Inferior parietal cortex (tissue), 1 donor: ENCODE measurements around the gene CTSE.
"Not testable (repeated sequence)": the region's sequence is repeated elsewhere in the genome, so short reads cannot be mapped to it uniquely, and the experiment has no call there.

Experiments
- DNase-seq: peaks from one replicate; pipeline ENCODE4 v3.0.0-alpha.2; 2016; ENCODE audit errors: extremely low spot score

CTSE gene

GRCh38 chr1:206023695-206024094 lies at the start of gene CTSE:
CTSE (minus strand) TSS chr1:206023895; CDS start chr1:206023791, 104 bp downstream.
- no peak for DNase-seq

- DNase-seq = no peak
Measured at GRCh38 chr1:206070627-206071304, 47.1 kb upstream of the CTSE start.

- no peak for DNase-seq
Measured at GRCh38 chr1:206068314-206068713, 44.6 kb upstream of the CTSE start.

DNA sequence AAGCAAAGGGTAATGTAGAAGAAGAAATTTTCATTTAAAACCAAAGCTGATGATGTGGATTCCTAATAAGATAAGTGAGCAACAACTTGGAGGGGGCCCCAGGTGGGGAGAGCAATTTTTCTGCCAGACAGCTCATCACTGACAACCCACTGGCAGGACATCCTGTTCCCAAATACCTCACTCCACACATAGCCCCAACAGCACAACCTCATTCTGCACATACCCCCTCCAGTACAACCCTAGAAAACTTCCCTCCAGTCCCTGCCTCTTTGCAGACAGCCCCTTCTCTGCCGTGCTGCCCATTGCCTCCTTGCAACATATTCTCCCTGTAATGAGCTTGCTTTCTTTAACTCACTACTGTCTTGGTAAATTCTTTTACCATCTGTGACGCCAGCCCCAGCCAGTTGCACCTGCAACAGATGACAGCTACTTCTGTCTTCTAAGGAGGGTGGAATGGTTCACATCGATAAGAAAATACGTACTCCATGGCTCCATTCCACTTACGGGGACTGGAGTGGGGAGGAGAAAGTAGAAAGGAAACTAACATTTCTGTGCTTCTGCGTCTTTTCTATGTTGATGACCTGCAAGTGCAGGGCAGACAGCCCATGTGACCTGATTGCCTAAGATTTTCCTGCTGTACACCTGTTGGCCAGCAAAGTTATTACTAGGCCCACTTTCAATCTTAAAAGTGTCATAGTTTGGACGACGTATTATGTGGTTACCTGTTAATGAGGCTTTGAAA lies 44.0 kb upstream of the CTSE start:
- DNase-seq = no peak

DNA sequence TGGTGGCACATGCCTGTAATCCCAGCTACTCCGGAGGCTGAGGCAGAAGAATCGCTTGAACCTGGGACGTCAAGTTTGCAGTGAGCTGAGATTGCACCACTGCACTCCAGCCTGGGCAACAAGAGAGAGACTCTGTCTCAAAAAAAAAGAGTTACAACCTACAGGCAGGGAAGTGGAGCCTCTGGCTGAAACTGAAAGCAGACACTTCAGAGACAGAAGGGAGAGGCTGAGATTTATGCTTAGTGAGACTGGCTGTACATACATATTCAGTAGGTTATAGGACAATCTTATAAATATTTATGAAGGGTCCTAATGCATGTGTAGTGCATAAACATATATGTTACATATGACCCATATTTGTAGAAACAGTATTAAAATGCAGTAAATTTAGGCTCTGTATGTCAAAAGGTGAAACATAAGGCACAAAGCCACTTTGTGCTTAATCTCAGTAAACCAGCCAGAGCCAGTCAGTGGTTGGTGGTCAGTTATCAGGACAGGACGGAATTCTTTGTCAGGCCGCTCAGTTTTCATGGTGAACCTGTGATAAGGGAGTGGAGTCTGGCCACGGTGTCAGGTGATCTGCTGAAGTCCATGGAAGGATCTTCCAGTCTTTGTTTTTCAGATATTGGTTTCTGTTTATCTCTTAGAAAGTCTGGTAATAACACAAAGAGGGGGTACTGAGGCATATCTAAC lies 42.9 kb upstream of the CTSE start:
- no peak for DNase-seq

GRCh38 chr1:206065547-206066145 lies 42.0 kb upstream of the CTSE start:
- no peak for DNase-seq

DNA sequence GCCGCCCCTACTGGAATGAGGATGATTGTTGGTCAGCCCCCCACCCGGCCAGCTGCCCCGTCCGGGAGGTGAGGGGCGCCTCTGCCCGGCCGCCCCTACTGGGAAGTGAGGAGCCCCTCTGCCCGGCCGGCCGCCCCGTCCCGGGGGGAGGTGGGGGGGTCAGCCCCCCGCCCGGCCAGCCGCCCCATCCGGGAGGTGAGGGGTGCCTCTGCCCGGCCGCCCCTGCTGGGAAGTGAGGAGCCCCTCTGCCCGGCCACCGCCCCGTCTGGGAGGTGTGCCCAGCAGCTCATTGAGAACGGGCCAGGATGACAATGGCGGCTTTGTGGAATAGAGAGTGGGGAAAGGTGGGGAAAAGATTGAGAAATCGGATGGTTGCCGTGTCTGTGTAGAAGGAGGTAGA lies 40.8 kb upstream of the CTSE start:
- DNase-seq = not testable (repeated sequence)

DNA sequence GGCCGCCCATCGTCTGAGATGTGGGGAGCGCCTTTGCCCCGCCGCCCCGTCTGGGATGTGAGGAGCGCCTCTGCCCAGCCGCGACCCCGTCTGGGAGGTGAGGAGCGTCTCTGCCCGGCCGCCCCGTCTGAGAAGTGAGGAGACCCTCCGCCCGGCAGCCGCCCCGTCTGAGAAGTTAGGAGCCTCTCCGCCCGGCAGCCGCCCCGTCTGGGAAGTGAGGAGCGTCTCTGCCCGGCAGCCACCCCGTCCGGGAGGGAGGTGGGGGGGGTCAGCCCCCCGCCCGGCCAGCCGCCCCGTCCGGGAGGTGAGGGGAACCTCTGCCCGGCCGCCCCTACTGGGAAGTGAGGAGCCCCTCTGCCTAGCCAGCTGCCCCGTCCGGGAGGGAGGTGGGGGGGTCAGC lies 40.3 kb upstream of the CTSE start:
- DNase-seq = not testable (repeated sequence)

GRCh38 chr1:206062464-206062863 lies 38.8 kb upstream of the CTSE start:
- no peak for DNase-seq

GRCh38 chr1:206060844-206061243 lies 37.1 kb upstream of the CTSE start:
- DNase-seq = no peak

DNA sequence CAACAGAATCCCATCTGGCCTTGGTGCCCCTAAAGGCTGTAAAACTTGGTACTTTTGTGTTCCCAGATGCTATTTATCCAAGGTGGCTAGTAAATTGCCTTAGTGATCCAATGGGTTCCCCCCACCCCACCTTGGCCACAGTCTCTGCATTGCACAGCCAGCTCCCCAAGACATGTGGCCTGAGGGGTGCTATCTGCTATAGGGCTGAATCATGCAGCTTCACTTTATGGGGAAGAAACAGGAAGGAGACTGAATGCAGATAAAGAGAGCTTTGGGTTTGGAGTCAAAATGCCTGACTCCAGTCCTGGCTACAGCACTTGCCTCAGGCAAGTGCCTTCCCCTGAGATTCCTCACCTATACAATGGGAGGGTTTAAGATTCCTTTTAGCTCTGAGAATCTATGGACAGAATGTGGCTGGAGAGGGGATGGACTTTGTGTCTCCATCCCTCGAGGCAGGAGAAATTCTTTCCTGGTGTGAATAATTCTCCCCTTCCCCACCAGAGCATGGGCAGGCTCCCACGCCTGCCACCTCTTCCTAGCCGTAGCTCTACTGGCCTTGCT lies 35.7 kb upstream of the CTSE start:
- DNase-seq = no peak

GRCh38 chr1:206058927-206059292 lies 35.2 kb upstream of the CTSE start:
- no peak for DNase-seq

DNA sequence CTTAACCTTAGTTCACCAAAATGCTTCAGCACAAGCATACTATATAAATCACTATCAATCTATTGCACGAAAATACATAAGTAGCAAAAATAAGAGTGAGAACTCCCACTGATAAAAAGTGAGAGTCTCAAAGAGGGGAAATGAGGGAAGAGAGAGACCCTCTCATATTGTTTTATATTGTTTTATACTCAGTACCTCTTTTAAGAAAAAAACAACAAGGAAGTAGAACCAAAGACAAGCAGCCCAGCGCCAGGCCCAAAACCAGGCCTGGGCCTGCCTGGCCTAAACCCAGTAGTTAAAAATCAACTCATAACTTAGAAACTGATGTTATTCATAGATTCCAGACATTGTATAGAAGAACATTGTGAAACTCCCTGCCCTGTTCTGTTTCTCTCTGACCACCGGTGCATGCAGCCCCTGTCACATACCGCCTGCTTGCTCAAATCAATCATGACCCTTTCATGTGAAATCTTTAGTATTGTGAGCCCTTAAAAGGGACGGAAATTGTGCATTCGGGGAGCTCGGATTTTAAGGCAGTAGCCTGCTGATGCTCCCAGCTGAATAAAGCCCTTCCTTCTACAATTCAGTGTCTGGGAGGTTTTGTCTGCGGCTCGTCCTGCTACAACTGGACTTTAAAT lies 34.7 kb upstream of the CTSE start:
- DNase-seq = not testable (repeated sequence)

DNA sequence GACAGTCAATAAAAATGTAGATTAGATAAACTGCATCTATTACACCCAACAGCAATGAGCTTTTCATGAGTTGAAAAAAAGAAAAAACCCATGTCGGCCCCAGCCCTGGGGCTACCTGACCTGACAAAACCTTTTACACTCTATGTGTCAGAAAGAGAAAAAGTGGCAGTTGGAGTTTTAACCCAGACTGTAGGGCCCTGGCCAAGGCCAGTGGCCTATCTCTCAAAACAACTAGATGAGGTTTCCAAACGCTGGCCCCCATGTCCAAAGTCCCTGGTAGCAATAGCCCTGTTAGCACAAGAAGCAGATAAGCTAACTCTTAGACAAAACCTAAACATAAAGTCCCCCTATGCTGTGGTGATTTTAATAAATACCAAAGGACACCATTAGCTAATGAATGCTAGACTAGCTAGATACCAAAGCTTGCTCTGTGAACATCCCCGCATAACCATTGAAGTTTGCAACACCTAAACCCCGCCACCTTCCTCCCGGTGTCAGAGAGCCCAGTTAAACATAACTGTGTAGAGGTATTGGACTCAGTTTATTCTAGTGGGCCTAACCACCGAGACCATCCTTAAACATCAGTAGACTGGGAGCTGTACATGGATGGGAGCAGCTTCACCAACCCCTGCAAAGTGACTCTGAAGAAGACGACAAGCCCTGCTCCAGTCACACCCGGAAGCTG lies 32.1 kb upstream of the CTSE start:
- not testable (repeated sequence) for DNase-seq

DNA sequence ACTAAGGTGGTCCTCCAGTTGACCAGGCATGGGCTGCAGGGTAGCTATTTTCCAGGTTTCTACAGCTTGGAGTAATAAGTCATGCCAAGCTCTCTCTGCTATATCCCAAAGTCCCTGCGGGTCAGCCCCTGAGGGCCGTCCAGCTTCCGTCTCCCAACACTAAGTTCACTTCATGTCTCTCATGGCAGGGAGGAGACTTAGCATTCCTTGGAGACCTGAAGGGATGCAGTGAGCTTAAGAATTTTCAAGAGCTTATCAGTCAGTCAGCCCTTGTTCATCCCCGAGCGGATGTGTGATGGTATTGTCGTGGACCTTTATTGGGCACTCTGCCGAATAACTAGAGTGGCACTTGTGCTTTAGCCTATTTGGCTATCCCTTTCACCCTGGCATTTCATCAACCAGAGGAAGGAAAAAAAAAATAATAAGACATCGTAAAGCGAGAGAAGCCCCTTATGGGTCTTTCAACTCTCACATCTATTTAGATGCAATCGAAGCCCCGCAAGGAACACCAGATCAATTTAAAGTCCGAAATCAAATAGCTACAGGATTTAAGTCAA lies 31.5 kb upstream of the CTSE start:
- not testable (repeated sequence) for DNase-seq

GRCh38 chr1:206053616-206054015 lies 29.9 kb upstream of the CTSE start:
- not testable (repeated sequence) for DNase-seq

- not testable (repeated sequence) for DNase-seq
Measured at GRCh38 chr1:206052919-206053610, 29.4 kb upstream of the CTSE start, which contains the start of gene RHEX. RHEX (plus strand) TSS chr1:206053173; CDS start chr1:206097829, 44,656 bp downstream.

- not testable (repeated sequence) for DNase-seq
Measured at GRCh38 chr1:206052231-206052865, 28.7 kb upstream of the CTSE start.

- no peak for DNase-seq
Measured at GRCh38 chr1:206050655-206051235, 27.1 kb upstream of the CTSE start.
